ENCODE measurements around the gene ST13. TPM values are rescaled to one million over a fixed set of nuclear protein-coding genes. Genes with fewer than 3 reads are reported as not detected.

Gene ST13
- total RNA-seq, 6 experiments from 2014 or later, result 70.3 to 262 (median 143) TPM

DNA sequence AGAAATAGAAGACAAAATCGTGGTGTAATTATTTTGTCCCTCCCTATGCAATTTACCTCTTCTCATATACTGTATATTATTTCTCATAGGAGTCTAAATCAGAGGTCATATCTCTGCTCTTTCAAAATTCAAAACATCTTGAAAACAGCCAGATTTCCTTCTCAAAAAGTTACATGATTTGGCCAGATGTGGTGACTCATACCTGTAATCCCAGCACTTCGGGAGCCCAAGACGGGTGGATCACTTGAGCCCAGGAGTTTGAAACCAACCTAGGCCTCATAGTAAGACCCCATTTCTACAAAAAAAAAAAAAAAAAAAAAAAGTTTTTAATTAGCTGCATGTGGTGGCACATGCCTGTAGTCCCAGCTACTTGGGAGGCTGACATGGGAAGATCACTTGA lies 34.4 kb upstream of the ST13 start:
- Histone ChIP-seq H3K9me3 (no peaks in the 10 kb centered on the region), H3K36me3 (peaks cover 0 to 42% (median 7%) of the 10 kb centered on the region in 4 donors), H3K4me1 (no peaks in the 10 kb centered on the region), H3K4me3 (no peak overlapping the region), H3K27ac (no peak overlapping the region), H3K27me3 (no peaks in the 10 kb centered on the region)
- ATAC-seq, result no peak
- WGBS (ENCODE audit: insufficient coverage, low coverage, low lambda C conversion rate, missing lambda C conversion rate), result 88% methylated on average over 3 of the region's 3 CpGs
- TF ChIP-seq POLR2A (IDR thresholded peaks at IDR 0.05), result no peak
- TF ChIP-seq, protein P1, sequence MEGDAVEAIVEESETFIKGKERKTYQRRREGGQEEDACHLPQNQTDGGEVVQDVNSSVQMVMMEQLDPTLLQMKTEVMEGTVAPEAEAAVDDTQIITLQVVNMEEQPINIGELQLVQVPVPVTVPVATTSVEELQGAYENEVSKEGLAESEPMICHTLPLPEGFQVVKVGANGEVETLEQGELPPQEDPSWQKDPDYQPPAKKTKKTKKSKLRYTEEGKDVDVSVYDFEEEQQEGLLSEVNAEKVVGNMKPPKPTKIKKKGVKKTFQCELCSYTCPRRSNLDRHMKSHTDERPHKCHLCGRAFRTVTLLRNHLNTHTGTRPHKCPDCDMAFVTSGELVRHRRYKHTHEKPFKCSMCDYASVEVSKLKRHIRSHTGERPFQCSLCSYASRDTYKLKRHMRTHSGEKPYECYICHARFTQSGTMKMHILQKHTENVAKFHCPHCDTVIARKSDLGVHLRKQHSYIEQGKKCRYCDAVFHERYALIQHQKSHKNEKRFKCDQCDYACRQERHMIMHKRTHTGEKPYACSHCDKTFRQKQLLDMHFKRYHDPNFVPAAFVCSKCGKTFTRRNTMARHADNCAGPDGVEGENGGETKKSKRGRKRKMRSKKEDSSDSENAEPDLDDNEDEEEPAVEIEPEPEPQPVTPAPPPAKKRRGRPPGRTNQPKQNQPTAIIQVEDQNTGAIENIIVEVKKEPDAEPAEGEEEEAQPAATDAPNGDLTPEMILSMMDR (IDR thresholded peaks at IDR 0.05), result no peak
- intact Hi-C loops (cut with DNase I), result no loop called here
- no peak for DNase-seq

DNA sequence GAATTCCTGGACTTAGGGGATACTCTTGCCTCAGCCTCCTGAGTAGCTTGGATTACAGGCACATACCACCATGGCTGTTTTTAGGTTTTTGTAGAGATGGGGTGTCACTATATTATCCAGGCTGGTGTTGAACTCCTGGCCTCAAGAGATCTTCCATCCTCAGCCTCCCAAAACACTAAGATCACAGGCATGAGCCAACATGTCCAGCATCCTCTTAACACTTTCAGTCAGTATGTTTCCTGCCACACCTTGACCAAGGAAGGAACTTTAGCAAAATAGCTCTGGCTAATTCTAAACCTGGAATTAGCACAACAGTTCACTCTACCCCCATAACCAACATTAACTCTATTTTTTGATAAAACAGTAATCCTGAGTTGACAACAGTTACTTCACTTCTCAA lies 32.7 kb upstream of the ST13 start:
- intact Hi-C loops (cut with DNase I), result no loop called here
- Histone ChIP-seq H3K4me3 (no peak overlapping the region), H3K4me1 (no peaks in the 10 kb centered on the region), H3K27me3 (no peaks in the 10 kb centered on the region), H3K27ac (no peak overlapping the region), H3K36me3 (peaks cover 0 to 45% (median 7%) of the 10 kb centered on the region in 4 donors), H3K9me3 (no peaks in the 10 kb centered on the region)
- ATAC-seq, result no peak
- TF ChIP-seq, protein P1 (IDR thresholded peaks at IDR 0.05), result no peak
- TF ChIP-seq POLR2A (IDR thresholded peaks at IDR 0.05), result no peak
- DNase-seq, result no peak

DNA sequence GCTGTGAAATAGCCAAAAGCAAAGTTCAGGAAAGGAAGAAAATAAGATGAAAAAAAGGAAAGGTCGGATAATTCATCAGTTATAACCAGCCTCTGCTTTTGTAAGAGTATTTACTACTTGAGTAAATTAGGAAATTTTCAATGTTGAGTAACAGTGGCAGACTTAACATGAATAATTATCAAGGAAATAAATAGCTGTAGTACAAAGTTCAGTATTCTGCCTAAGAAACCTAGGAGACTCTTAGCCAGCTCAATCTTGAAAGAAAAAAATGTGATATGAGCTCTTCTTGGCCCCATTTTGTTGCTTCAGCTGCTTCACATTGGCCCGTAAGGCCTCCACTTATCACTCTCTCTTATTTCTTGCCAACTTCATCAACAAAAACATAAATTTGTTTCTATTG lies 22.5 kb upstream of the ST13 start:
- no peak for ATAC-seq
- no peaks in the 10 kb centered on the region for H3K9me3 ChIP-seq
- 92% methylated on average over 2 of the region's 2 CpGs for WGBS (ENCODE audit: insufficient coverage, low coverage, low lambda C conversion rate, missing lambda C conversion rate)
- H3K27ac ChIP-seq, result no peak overlapping the region
- no peak overlapping the region for H3K4me3 ChIP-seq
- TF ChIP-seq, protein P1 (IDR thresholded peaks at IDR 0.05), result no peak
- no peak for TF ChIP-seq POLR2A (IDR thresholded peaks at IDR 0.05)
- peaks cover 0 to 21% (median 2%) of the 10 kb centered on the region in 4 donors for H3K36me3 ChIP-seq
- DNase-seq, result no peak
- H3K27me3 ChIP-seq, result no peaks in the 10 kb centered on the region
- intact Hi-C loops (cut with DNase I), result no loop called here
- peaks cover 0 to 6% (median 3%) of the 10 kb centered on the region in 4 donors for H3K4me1 ChIP-seq

DNA sequence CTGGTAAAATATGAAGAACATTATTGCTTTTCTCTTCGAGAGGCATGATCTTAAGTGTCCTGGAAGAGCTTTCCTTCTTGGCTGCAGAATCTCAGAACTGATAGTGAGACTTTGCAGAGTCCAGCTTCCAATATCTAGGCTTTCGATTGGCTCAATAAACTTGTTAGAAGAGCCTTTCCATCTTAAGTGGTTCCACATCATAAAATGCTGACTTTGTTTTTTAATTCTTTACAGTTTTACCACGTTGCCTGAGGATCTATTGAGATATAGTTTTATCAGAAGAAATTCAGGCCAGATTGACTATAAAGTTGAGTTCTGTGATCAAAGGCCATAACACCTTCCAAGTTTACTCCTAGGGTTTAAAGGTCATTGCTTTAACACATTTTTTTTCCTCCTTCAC lies 21.0 kb upstream of the ST13 start:
- ATAC-seq (no peak), DNase-seq (no peak)
- Histone ChIP-seq H3K4me1 (peaks cover 0 to 6% (median 3%) of the 10 kb centered on the region in 4 donors), H3K27ac (no peak overlapping the region), H3K9me3 (no peaks in the 10 kb centered on the region), H3K4me3 (no peak overlapping the region), H3K36me3 (peaks cover 0 to 14% (median 2%) of the 10 kb centered on the region in 4 donors), H3K27me3 (no peaks in the 10 kb centered on the region)
- 60% methylated on average over 3 of the region's 3 CpGs for WGBS (ENCODE audit: insufficient coverage, low coverage, low lambda C conversion rate, missing lambda C conversion rate)
- intact Hi-C loops (cut with DNase I), result no loop called here
- TF ChIP-seq, protein P1 (IDR thresholded peaks at IDR 0.05), result no peak
- TF ChIP-seq POLR2A (IDR thresholded peaks at IDR 0.05), result no peak

DNA sequence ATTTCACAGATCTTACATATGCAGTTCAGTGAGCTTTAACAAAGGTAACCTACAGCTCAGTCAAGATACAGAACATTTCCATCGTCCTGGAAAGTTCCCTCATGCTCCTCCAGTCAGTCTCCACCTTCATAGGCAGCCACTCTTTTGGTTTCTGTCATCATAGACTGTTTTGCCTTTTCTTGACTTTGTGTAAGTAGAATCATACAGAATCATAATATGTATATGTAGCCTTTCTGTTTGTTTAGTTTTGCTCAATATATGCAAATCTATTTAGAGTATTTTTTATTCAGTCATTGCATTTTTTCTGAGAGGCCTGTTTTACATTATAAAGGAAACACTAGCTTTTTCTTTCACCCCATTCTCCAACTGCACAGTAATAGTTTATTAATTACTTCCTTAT lies 20.5 kb upstream of the ST13 start:
- TF ChIP-seq, protein P1 (IDR thresholded peaks at IDR 0.05), result no peak
- no peak for TF ChIP-seq POLR2A (IDR thresholded peaks at IDR 0.05)
- Histone ChIP-seq H3K36me3 (peaks cover 0 to 9% (median under 1%) of the 10 kb centered on the region in 4 donors), H3K9me3 (no peaks in the 10 kb centered on the region), H3K4me3 (no peak overlapping the region), H3K4me1 (peaks cover 0 to 6% (median 3%) of the 10 kb centered on the region in 4 donors), H3K27me3 (no peaks in the 10 kb centered on the region), H3K27ac (no peak overlapping the region)
- ATAC-seq, result no peak
- WGBS (ENCODE audit: insufficient coverage, low coverage, low lambda C conversion rate, missing lambda C conversion rate), result 75% methylated on average over 1 of the region's 1 CpG
- DNase-seq, result no peak
- intact Hi-C loops (cut with DNase I), result no loop called here
